GM19395 (cell line): ENCODE measurements around the gene FBXW4.

Source experiments
- ATAC-seq: cut with Tn5 transposase; IDR thresholded peaks from one replicate; pipeline ENCODE4 v1.9.1; 2021; ENCODE audit warnings: mild to moderate bottlenecking, moderate library complexity; ENCODE audit not compliant: unreplicated experiment

Gene FBXW4

GRCh38 chr10:101569622-101570427 lies 125.1 kb downstream of the FBXW4 start:
- ATAC-seq: peak; percentile 81

- no peak for ATAC-seq
These were observed 125.7 kb downstream of the FBXW4 start for GRCh38 chr10:101569323-101569621.

GRCh38 chr10:101568054-101568745 lies 126.8 kb downstream of the FBXW4 start:
- no peak for ATAC-seq

GRCh38 chr10:101567165-101568006 lies 127.6 kb downstream of the FBXW4 start:
- no peak for ATAC-seq

- no peak for ATAC-seq
These were observed 128.4 kb downstream of the FBXW4 start for GRCh38 chr10:101566333-101567164.

- no peak for ATAC-seq
These were observed 129.0 kb downstream of the FBXW4 start for GRCh38 chr10:101565936-101566332.

GRCh38 chr10:101565370-101565900 lies 129.5 kb downstream of the FBXW4 start:
- no peak for ATAC-seq

GRCh38 chr10:101564490-101564991 lies 130.4 kb downstream of the FBXW4 start:
- no peak for ATAC-seq

GRCh38 chr10:101563497-101564040 lies 131.4 kb downstream of the FBXW4 start:
- ATAC-seq: no peak

GRCh38 chr10:101563007-101563406 lies 132.0 kb downstream of the FBXW4 start:
- no peak for ATAC-seq

GRCh38 chr10:101562231-101562630 lies 132.7 kb downstream of the FBXW4 start:
- no peak for ATAC-seq

- no peak for ATAC-seq
These were observed 133.7 kb downstream of the FBXW4 start for GRCh38 chr10:101561068-101561915.
